Measurements from ENCODE around the gene TM9SF4. TPM values are rescaled to one million over a fixed set of nuclear protein-coding genes. Genes with fewer than 3 reads are reported as not detected.
A peak's percentile ranks its signal among the peaks of the same experiment; 100 is the strongest.

Gene TM9SF4
- total and polyA plus RNA-seq, 2 of the 8 experiments (the other 6 are each of a cell fraction or from before 2014, with no cell fraction given) = 38.4 to 68.7 TPM

DNA sequence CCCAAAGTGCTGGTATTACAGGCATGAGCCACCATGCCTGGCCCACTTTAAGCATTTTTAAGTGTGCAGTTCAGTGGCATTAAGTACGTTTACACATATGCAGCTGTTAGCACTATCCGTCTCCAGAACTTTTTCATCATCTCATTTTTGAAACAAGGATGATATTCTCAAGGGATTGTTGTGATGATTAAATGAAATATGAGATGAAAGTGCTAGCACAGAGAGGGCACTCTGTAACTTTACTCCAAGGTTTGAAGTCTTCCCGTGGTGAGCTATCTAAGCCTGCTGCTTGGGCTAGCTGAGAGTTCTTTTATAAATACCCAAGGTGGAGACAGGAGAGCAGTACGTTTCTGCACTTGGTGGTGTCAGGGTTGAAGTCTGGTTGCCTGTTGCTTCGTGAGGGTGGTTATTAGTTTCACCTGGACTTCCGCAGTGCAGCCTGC is 6.6 kb downstream of the TM9SF4 start:
- no peak overlapping the region for H2AK5ac ChIP-seq (ENCODE audit: low read depth, low read length)
- DNase-seq (ENCODE audit: low read depth in 1 of 2, low spot score in 2 of 2) (no peak), FAIRE-seq (no peak)
- 87% methylated on average over 6 of the region's 6 CpGs; no CpG with 5 or more reads in 1 of the 2 experiments for WGBS, 2 experiments (ENCODE audit: extremely low coverage in 1 of 2, insufficient coverage in 1 of 2, insufficient read length in 1 of 2, insufficient replicate concordance in 2 of 2, low coverage in 1 of 2, low lambda C conversion rate in 2 of 2, missing lambda C conversion rate in 1 of 2)
- H2BK15ac ChIP-seq (ENCODE audit: low read length) = no peak overlapping the region
- ChIA-PET CTCF (ENCODE audit: partially characterized antibody) (no interaction called here), POLR2A (ENCODE audit: partially characterized antibody) (interaction anchor here (1.6 kb wide), 1 partner anchor 25 kb away, joined by 4 read pairs; no protein-coding TSS in a partner anchor)
- H3K27me3 ChIP-seq (replicated peaks in 1 of 4; ENCODE audit: control insufficient read depth in 3 of 4, extremely low read depth in 1 of 4, insufficient read depth in 3 of 4, low read length in 3 of 4) = no peaks in the 10 kb centered on the region
- peaks cover 0 to 96% of the 10 kb centered on the region in 2 experiments for H3K79me2 ChIP-seq (ENCODE audit: control insufficient read depth in 1 of 2, insufficient read depth in 2 of 2, low read length in 2 of 2)
- H4K5ac ChIP-seq (ENCODE audit: insufficient read length, low read depth, low read length) = no peak overlapping the region
- peaks cover 4 to 19% of the 10 kb centered on the region in 2 experiments for H4K20me1 ChIP-seq (replicated peaks in 1 of 2; ENCODE audit: control insufficient read depth in 1 of 2, insufficient read depth in 2 of 2, low read length in 2 of 2)
- H3K14ac ChIP-seq (ENCODE audit: insufficient read length) = no peak overlapping the region
- no peak overlapping the region for H3K4me3 ChIP-seq (ENCODE audit: extremely low read depth in 1 of 4, insufficient read depth in 2 of 4, low read depth in 3 of 4, low read length in 4 of 4)
- peak overlapping the region in 1 of 2 experiments; percentile 25; a peak in 1 of 4 replicates for H3K4me2 ChIP-seq (ENCODE audit: insufficient read depth in 1 of 2, low read depth in 2 of 2, low read length in 2 of 2)
- H3K4me1 ChIP-seq (replicated peaks in 1 of 4; ENCODE audit: control insufficient read depth in 3 of 4, insufficient read depth in 4 of 4, low read length in 3 of 4) = peaks cover 0 to 6% (median 4%) of the 10 kb centered on the region in 4 experiments; a peak in 4 of 7 replicates
- H4K8ac ChIP-seq (ENCODE audit: extremely low read depth, insufficient read depth, low read length) = no peak overlapping the region
- no peak overlapping the region for H4K91ac ChIP-seq (replicated peaks; ENCODE audit: insufficient read length, low read length)
- peaks cover 14% of the 10 kb centered on the region for H3K79me1 ChIP-seq (ENCODE audit: low read depth, low read length)
- no peak overlapping the region for H2BK120ac ChIP-seq (replicated peaks; ENCODE audit: low read depth, low read length)
- no peak overlapping the region for H3K23ac ChIP-seq (ENCODE audit: insufficient read length)
- no peak overlapping the region for H3K18ac ChIP-seq (ENCODE audit: extremely low read depth, low read length)
- peak overlapping the region in 1 of 4 experiments; percentile 38; a peak in 1 of 7 replicates for H3K9ac ChIP-seq (replicated peaks in 1 of 4; ENCODE audit: extremely low read depth in 1 of 4, low read depth in 3 of 4, low read length in 3 of 4)
- H3K27ac ChIP-seq (ENCODE audit: low read depth, low read length) = no peak overlapping the region
- H2BK12ac ChIP-seq (ENCODE audit: low read depth, low read length) = no peak overlapping the region
- H3K36me3 ChIP-seq (ENCODE audit: control insufficient read depth in 2 of 4, insufficient read depth in 4 of 4, low read length in 3 of 4) = peaks cover 0 to 4% (median 0%) of the 10 kb centered on the region in 4 experiments; a peak in 2 of 8 replicates
- no peak overlapping the region for H2BK5ac ChIP-seq (ENCODE audit: low read depth, low read length)
- H3K56ac ChIP-seq (replicated peaks; ENCODE audit: insufficient read length, low read depth, low read length) = no peak overlapping the region
- no peak overlapping the region for H2BK20ac ChIP-seq (ENCODE audit: low read length)
- no peaks in the 10 kb centered on the region for H3K9me3 ChIP-seq (ENCODE audit: insufficient read depth in 2 of 2, low read depth in 1 of 2, low read length in 1 of 2)
- no peaks in the 10 kb centered on the region for H3K23me2 ChIP-seq (ENCODE audit: low read depth, low read length)
- H3K4ac ChIP-seq (replicated peaks; ENCODE audit: insufficient read length, low read depth, low read length) = no peak overlapping the region
- H2AFZ ChIP-seq (ENCODE audit: low read length) = no peak overlapping the region
- no peak for TF ChIP-seq SUZ12 (IDR thresholded peaks at IDR 0.05; ENCODE audit: low read length)
- no peak for TF ChIP-seq CEBPB (IDR thresholded peaks at IDR 0.05; ENCODE audit: low read depth, low read length)
- no peak for TF ChIP-seq SAP30 (IDR thresholded peaks at IDR 0.05; ENCODE audit: insufficient read depth, insufficient replicate concordance, low read length)
- no peak for TF ChIP-seq TEAD4 (IDR thresholded peaks at IDR 0.05; ENCODE audit: low read depth, low read length)
- TF ChIP-seq, protein P1, sequence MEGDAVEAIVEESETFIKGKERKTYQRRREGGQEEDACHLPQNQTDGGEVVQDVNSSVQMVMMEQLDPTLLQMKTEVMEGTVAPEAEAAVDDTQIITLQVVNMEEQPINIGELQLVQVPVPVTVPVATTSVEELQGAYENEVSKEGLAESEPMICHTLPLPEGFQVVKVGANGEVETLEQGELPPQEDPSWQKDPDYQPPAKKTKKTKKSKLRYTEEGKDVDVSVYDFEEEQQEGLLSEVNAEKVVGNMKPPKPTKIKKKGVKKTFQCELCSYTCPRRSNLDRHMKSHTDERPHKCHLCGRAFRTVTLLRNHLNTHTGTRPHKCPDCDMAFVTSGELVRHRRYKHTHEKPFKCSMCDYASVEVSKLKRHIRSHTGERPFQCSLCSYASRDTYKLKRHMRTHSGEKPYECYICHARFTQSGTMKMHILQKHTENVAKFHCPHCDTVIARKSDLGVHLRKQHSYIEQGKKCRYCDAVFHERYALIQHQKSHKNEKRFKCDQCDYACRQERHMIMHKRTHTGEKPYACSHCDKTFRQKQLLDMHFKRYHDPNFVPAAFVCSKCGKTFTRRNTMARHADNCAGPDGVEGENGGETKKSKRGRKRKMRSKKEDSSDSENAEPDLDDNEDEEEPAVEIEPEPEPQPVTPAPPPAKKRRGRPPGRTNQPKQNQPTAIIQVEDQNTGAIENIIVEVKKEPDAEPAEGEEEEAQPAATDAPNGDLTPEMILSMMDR (IDR thresholded peaks at IDR 0.05; ENCODE audit: control extremely low read depth in 1 of 3, insufficient read depth in 1 of 3, low read depth in 1 of 3, low read length in 3 of 3) = no peak
- TF ChIP-seq EGR1 (IDR thresholded peaks at IDR 0.05; ENCODE audit: borderline replicate concordance, low read depth, low read length) = no peak
- no peak for TF ChIP-seq ZNF274 (IDR thresholded peaks at IDR 0.05; ENCODE audit: borderline replicate concordance, extremely low read depth, low read length)
- TF ChIP-seq HDAC6 (IDR thresholded peaks at IDR 0.05; ENCODE audit: low read depth, low read length) = no peak
- no peak for TF ChIP-seq CBX5 (IDR thresholded peaks at IDR 0.05; ENCODE audit: low read depth, low read length)
- TF ChIP-seq SIN3A (conservative IDR thresholded peaks at IDR 0.05 in 1 of 2, IDR thresholded peaks at IDR 0.05 in 1 of 2; ENCODE audit: low read depth in 1 of 2, low read length in 2 of 2) = no peak

Data from H1 (cell line).